Loucy (cell line): ENCODE data around the gene NUP62.

Experiments
- CTCF ChIP-seq: fragments of 200-600 bp; sonication (generic); conservative IDR thresholded peaks from 2 replicates; pipeline ENCODE4 v1.5.1; 2014; ENCODE audit warnings: mild to moderate bottlenecking, antibody characterized with exemption, low read length
- EZH2phosphoT487 ChIP-seq: fragments of 200-600 bp; IDR thresholded peaks from 2 replicates; pipeline ENCODE4 v1.6.1; 2018; ENCODE audit warnings: antibody characterized with exemption, mild to moderate bottlenecking, moderate library complexity, borderline replicate concordance

GRCh38 chr19:49857838-49858087 lies 71.5 kb downstream of the NUP62 start:
- TF ChIP-seq CTCF (no peak), EZH2phosphoT487 (no peak)
